ENCODE data around the gene SH3RF3. TPM values are rescaled to one million over a fixed set of nuclear protein-coding genes. Genes with fewer than 3 reads are reported as not detected.

SH3RF3 gene
- total and polyA plus RNA-seq, 9 of the 15 experiments (the other 6 are each of a cell fraction or from before 2014, with no cell fraction given) = 0.02 TPM; not detected in 8

GRCh38 chr2:109531896-109532727 is 403.1 kb downstream of the SH3RF3 start (continued):
- TF ChIP-seq RAD51 (IDR thresholded peaks at IDR 0.05; ENCODE audit: borderline replicate concordance, low read depth) = no peak
- TF ChIP-seq RBBP5 (IDR thresholded peaks at IDR 0.05; ENCODE audit: borderline replicate concordance, insufficient read depth, low read length, poor library complexity, severe bottlenecking) = no peak
- no peak for TF ChIP-seq RBFOX2 (IDR thresholded peaks at IDR 0.05; ENCODE audit: low read depth, low read length)
- no peak for TF ChIP-seq ZNF696 (CRISPR knock-in tag; conservative IDR thresholded peaks at IDR 0.05)

GRCh38 chr2:109532728-109533076 is 403.7 kb downstream of the SH3RF3 start:
- H4K20me1 ChIP-seq (replicated peaks; ENCODE audit: control insufficient read depth, insufficient read depth, low read length) = no peaks in the 10 kb centered on the region; the same call in 1 of the 2 replicates
- DNase-seq (ENCODE audit: extremely low read depth in 1 of 4, low spot score in 3 of 4) (no peak), FAIRE-seq (no peak), ATAC-seq (no peak)
- H3K27me3 ChIP-seq (ENCODE audit: control insufficient read depth in 2 of 2, insufficient read depth in 2 of 2, low read length in 2 of 2) = peaks cover 0 to 46% of the 10 kb centered on the region in 2 experiments; a peak in 3 of 5 replicates
- H3K4me1 ChIP-seq (replicated peaks in 1 of 2; ENCODE audit: control insufficient read depth in 2 of 2, insufficient read depth in 2 of 2, low read length in 2 of 2) = no peaks in the 10 kb centered on the region
- H3K36me3 ChIP-seq (ENCODE audit: control insufficient read depth, insufficient read depth, low read length) = no peaks in the 10 kb centered on the region
- CTCF ChIA-PET (ENCODE audit: low intra/inter-chr PET ratio) = no interaction called here
- H3K9me1 ChIP-seq (ENCODE audit: control insufficient read depth, insufficient read depth, low read length) = no peaks in the 10 kb centered on the region
- H2AFZ ChIP-seq (ENCODE audit: low read depth, low read length) = no peak overlapping the region
- POLR2A ChIA-PET = no interaction called here
- no peaks in the 10 kb centered on the region for H3K79me2 ChIP-seq (ENCODE audit: control insufficient read depth, insufficient read depth, low read length)
- H3K9ac ChIP-seq (ENCODE audit: insufficient read depth in 1 of 2, low read depth in 2 of 2, low read length in 2 of 2) = no peak overlapping the region
- H3K4me3 ChIP-seq = no peak overlapping the region
- H3K9me3 ChIP-seq (replicated peaks; ENCODE audit: control insufficient read depth, insufficient read depth, low read depth, low read length) = no peaks in the 10 kb centered on the region
- no peak overlapping the region for H3K4me2 ChIP-seq (ENCODE audit: insufficient read depth, low read length)
- no peak overlapping the region for H3K27ac ChIP-seq (ENCODE audit: extremely low read depth, low read depth, low read length)
- 0% methylated on average over 5 of the region's 5 CpGs for WGBS (ENCODE audit: insufficient coverage, low coverage, missing lambda C conversion rate)
- in situ Hi-C loops (cut with MboI) (no loop called here), intact Hi-C loops (cut with micrococcal nuclease) (no loop called here)
- TF ChIP-seq ZNF347 (CRISPR knock-in tag; IDR thresholded peaks at IDR 0.05; ENCODE audit: low read depth) (no peak), TRIM24 (IDR thresholded peaks at IDR 0.05) (no peak), GATAD2A (IDR thresholded peaks at IDR 0.05) (no peak), CBX1 (IDR thresholded peaks at IDR 0.05; ENCODE audit: low read depth) (no peak), NR1H2 (CRISPR knock-in tag; IDR thresholded peaks at IDR 0.05) (no peak), RNF2 (IDR thresholded peaks at IDR 0.05) (no peak), ZNF239 (CRISPR knock-in tag; IDR thresholded peaks at IDR 0.05) (no peak), ELF4 (CRISPR knock-in tag; IDR thresholded peaks at IDR 0.05) (no peak), FOXK1 (CRISPR knock-in tag; IDR thresholded peaks at IDR 0.05; ENCODE audit: borderline replicate concordance) (no peak), RFX1 (IDR thresholded peaks at IDR 0.05) (no peak), CEBPZ (IDR thresholded peaks at IDR 0.05; ENCODE audit: borderline replicate concordance, low read depth, low read length) (no peak), CBX2 (IDR thresholded peaks at IDR 0.05; ENCODE audit: insufficient read depth, low read length, poor library complexity, severe bottlenecking) (no peak)
- BruUV-seq (replicated peaks) = no TSS peak
